Measurements from ENCODE around the gene MYORG.
"Not testable (repeated sequence)": the region's sequence is repeated elsewhere in the genome, so short reads cannot be mapped to it uniquely, and the experiment has no call there.

The MYORG gene

DNA sequence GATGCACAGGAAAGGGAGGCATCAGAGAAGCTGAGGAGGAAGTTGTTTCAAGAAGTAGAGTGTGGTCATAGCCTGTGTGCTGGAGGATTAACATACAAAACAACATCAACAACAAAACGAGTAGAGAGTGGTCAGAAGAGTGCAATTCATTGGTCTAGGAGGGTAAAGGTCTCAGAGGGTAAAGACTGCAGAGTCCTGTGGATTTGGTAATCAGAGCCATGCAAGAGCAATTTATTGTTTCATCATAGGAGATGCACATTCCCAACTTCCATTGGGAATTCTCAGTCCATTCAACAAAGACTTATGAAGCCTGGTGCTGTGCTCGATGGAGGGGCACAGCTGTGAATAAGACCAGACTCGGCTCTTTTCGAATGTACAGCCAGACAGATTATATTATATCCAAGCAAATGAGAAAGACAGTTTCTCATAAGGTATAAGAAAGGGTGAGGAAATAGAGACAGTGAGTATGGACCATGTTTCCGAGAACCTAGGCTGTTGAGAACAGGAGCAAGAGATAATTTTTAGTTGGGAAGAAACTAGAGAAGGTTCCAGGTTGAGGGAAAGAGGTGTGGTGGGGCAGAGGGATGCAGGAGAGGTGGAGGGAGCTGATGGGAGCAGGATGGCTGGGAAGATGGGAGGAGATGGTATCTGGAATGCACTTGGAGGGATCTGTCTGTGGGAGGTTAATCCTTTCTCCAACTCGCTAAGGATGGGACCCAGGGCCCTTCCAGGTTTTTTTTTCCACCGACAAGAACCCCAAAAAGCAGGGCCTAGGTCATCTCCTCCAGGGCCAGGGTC is 7.9 kb upstream of the MYORG start:
- no peak for DNase-seq

DNA sequence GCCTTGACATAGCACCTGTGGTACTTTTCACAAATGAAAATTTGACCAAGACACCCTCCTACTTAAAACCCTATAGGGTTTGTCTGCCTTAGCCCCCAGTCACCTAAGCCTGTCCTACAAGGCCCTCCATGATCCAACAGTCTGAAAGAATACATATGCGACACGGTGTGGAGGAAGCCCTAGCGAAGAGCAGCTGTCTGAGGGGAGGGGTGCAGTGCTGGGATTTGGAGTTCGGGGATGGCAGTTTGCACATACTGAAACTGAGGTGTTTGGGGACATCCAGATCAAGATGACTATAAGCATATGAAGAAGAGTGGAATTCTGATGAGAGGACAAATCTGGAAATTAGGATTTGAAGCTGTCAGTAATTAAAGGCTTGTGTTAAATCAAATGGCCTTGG is 7.2 kb upstream of the MYORG start:
- no peak for DNase-seq

DNA sequence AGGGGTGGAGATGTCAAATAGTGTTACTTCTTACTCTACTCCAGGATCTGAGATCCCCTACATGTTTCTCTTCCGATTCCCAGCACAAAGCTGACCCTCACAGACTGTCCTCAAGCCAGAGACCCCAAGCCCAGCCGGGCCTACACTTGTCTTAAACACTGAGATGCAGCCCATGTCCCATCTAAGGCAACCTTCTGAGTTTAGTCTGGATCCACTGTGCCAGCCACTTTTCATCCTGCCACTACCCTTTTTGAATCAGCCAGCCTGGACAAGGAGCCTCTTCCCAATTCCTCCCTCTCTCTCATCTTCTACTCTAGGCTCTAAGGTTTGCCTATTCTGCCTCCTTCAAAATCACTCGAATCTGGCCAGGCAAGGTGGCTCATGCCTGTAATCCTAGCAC is 6.2 kb upstream of the MYORG start:
- DNase-seq: no peak

DNA sequence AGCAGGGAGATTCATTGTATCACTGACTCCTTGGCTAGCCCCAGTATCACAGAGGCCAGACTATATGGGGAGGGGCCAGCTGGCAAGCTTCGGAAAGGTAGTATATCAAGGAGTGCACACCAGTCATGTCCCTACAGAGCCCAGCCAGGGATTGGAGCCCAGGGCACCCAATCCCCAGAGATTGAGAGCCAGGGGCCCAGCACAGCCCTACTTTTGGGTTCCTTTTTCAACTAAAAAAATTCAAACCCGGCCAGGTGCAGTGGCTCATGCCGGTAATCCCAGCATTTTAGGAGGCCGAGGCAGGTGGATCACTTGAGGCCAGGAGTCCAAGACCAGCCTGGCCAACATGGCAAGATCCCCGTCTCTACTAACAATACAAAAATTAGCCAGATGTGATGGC is 5.4 kb upstream of the MYORG start:
- DNase-seq: no peak

GRCh38 chr9:34381323-34381722 is 4.6 kb upstream of the MYORG start:
- no peak for DNase-seq

DNA sequence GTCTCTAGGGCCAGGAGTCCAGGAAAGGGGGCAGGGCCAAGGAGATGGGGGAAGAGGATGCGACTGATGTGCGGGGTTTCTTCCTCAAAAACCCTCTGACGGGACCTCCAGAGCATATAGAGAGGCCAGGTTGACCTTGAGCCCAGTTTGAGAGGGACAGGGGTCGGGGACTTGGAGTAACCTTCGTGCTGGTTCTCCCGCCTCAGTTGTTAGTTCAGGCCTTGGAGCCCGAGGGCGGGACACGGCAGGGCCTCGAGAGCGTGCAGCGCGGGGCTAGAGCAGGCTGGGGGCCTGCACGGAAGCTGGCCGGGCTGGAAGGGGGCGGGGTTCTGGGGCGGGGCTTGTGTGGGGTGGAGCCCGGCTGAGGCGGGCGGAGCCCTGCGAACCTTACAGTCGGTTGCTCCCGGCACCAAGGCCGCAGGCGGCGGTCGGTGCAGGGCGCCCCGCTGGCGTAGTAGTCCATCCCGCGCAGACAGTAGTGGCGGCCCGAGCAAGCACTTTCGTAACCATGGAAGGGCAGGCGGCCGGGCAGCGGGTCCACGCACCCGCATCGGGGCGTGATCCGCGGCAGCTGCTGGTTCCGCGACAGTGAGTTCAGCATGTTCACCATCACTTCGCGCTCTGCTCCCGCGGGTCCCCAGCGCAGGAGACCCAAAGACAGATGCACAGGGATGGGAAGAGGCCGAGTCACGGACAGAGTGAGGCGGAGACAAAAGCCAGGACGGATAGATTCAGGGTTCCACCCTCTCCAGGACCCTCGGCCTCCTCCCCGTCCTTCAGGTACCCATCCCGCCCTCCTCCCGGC is 4.0 kb upstream of the MYORG start:
- DNase-seq: peak; percentile 65

DNA sequence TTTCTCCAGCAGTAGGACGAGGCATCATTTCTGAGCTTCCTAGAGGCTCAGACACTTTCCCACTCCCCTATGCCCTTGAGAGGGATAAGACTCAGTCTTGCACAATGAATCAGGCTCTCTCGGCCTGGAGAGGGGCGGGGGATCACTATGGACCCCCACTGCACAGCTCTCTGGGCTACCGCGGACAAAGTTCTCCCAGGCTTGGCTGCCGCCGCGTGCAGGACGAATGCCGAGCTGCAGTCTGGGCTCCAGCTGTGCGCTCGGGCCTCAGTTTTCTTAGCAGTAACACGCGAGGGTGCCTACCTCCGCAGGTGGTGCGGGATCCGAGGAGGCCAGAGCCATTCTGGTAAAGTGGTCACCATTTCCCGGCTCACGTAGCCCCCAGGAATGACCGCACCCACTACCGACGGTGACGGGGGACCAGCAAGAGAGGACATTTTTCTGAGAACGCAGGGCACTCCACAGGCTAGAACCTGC is 3.4 kb upstream of the MYORG start:
- no peak for DNase-seq

GRCh38 chr9:34379334-34380033 is 2.8 kb upstream of the MYORG start:
- DNase-seq: peak; percentile 82

DNA sequence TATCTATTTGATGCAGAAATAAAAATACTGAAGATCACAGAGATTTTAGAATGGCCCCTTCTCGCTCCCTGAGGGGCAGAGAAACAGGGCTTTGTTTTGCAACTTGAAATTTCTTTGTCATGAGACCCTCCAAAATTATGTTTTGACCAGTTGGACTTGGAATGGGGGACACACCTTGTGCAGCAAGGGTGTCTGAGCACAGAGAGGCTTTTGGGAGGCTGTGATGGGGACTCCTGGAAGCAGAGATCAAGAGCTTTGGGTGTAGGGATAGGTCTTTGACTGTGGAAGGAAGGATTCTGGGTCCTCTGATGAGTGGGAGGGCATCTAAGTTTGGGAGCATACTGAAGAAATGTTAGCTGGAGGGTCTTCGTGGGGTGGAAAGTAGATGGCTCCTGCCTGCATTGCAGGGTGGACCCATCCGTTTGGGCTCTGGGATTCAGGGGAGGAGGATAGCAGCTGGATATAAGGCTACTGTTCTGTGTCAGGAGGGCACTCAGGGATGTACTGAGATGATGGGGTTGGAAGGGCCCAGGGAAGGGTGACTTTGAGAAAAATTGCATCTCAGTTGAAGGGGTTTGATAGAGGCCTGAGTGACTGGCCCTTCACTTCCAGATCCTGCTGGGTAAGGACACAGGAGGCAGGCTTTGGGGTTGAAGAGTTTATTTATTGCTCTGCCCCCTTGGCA is 1.8 kb upstream of the MYORG start:
- no peak for DNase-seq

GRCh38 chr9:34377404-34377746 is 677 bp upstream of the MYORG start:
- no peak for DNase-seq

DNA sequence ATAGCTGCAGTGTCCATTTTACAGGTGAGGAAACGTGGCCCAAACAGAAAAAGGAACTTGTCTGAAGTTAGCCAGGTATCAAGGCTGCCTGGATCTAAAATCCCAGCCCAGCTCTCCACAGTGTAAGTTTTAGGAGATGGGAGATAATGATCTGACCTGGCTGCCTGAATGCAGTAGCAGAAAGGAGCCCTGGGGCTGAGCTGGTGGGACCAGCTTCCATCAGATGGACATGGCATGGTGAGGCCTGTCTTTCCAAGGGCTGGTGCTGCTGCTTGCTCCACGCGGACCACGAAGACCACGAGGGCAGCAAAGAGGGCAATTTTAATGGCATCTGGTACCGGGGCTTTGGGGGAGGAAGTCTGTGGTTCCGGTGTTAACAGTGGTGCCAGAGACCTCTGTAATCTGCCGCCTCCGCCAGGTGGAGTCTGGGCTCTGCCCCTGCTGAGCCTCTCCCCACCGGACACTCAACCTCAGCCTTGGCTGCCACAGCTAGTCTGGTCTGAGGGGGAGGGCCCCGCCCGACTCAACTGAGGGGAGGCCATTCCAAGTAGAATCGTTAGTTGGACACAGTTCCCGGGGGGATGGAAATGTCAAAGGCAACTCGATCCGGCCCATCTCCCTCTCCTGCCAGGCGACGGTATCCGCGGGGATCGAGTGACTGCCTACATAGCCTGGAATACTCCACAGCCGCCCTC is 650 bp downstream of the MYORG start:
- DNase-seq: no peak

DNA sequence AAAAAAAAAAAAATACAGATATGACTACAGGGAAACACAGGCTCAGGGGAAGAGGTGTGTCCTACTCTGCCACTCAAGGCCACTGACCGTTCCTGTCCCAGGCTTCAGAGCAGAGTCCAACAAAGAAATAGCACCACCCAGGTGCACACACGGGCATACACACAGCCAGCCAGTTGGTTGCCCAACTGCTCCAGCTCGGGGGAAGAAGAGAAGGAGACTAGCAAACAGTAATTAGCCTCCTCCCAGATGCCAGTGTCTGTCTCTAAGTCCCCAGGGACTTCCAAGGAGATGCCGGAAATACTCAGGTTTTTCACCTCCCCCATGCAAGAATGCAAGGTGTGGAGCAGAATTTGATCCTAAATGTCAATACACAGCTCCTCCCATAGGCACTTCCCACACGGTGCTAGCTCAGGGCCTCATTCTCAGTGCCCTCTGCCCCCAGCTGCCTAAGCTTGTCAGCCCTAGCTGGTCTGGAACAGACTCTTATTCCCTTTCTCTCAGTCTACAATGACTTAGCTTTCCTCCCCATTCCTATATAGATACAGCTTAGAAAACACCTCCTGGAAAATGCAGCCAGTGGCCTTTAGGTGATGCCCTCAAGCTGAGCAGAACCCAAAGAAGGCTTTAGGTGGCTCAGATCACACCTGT is 1.7 kb downstream of the MYORG start:
- DNase-seq: no peak

GRCh38 chr9:34374339-34374738 is 2.4 kb downstream of the MYORG start:
- DNase-seq: no peak

- DNase-seq: no peak
Observed at GRCh38 chr9:34373749-34374148, 2.9 kb downstream of the MYORG start.

GRCh38 chr9:34372467-34373011 is 4.2 kb downstream of the MYORG start:
- DNase-seq: no peak

DNA sequence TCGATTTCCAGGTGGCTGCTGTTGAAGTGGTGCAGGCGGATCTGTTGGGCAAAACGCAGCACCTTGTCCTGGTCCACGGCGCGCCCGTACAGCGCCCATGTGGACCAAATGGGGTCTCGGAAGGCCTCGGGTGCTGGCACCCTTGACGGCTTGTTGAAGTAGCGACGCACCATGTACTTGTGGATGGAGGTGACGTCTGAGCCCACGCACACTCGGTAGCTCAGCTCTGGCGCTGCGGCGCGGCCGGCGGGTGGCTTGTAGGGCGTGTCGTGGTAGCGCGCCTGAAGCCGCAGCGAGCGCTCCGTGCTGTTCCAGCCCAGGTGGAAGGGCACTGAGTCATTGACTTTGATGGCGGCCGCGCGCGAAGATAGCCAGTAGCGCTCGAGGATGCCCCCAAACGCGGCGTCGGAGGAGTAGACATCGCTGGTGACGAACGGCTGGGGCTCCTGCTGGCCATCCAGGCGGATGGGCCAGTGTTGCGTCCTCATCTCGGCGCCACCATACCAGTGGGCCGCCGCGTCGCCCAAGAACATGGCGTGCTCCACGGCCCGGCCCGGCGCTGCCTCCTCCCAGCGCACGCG is 4.7 kb downstream of the MYORG start:
- no peak for DNase-seq

DNA sequence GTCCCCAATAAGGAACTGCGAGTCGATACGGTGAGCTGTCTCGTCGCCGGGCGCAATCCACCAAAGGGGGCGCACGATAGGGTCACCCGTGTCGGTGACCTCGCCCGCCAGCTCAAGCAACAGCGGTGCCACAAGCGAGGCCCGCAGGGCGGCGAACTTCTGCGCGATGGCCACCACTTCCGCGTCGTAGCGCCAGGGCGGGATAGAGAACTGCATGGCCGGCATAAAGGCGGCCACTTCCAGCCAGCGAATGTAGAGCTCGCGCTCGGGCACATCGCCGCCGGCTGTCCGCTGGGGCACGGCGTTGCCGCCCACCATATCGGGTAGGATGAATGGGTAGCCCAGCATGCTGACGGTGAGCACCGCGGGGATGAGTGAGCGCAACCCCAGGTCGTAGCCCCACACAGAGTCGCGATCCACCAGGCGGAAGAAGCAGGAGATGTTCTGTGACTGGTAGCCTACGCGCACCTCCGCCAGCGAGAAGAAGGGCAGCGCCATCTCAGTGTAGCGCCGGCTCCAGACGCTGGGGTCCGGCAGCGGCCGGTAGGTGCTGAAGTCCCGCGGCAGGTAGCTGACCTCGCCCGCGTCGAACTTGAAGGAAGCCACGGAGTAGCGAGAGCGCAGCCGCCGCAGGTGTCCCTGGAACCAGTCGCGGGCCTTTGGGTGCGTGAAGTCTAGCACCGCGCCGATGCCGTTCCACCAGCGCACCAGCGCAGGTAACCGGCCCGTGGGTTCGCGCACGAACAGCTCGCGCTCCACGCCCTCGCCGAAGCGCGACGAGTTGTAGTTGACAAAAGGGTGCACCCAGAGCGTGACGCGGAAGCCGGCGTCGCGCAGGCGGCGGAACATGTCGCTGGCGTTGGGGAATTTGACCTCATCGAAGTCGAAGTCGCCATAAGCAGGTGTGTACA is 5.5 kb downstream of the MYORG start:
- DNase-seq: no peak

DNA sequence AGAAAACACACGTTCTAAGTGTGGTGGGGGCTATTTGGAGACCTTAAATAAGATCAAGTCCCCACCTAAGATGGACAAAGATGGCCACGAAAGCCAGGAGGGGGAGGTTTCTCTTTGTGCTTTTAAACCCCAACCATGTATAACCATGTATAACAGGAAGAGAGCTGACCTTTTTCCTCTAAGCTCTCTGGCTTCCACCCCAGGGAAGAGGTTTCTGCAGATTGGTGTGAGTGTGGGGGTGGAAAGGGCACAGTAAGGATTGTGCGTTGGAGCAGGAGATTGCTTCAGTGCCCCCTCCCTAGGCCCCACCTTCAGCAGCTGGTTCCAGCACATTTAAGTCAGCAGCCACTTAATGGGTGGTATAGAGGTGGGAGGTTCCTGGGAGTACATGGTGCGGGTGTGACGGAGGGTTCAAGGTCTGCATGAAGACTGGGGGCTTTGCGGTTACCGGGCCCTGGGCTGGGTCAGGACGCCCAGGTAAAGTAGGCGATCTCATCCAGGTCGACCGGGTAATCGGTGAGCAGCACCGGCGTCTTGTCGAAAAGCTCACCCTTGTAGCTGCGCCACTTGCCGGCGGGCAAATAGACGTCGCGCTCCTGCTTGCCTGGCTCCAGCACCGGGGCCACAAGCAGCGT is 6.2 kb downstream of the MYORG start:
- no peak for DNase-seq

DNA sequence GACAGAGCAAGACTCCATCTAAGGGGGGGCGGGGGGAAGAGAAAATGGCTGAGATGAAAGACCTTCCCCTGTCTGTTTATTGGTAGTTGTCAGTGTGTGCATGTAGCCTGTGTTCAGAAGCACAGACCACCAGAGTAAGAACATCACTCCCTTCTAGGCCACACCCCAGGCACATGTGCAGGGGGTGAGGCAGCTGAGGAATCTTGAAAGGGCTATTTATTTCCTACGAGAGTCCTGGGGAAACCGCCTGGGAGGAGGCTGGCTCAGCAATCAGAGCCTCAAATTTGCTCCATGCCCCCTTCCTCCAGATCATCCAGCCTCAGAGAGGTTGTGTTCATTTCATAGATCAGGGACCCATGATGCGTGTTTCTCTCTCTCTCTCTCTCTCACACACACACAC is 7.1 kb downstream of the MYORG start:
- no peak for DNase-seq

DNA sequence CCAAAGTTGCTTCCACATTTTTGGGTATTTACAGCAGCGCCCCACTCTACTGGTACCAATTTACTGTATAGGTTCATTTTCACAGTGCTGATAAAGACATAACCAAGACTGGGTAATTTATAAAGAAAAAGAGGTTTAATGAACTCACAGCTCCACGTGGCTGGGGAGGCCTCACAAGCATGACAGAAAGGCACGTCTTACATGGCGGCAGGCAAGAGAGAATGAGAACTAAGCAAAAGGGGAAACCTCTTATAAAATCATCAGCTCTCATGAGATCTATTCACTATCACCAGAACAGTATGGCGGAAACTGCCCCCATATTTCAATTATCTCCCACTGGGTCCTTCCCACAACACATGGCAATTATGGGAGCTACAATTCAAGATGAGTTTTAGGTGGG is 7.9 kb downstream of the MYORG start:
- not testable (repeated sequence) for DNase-seq
